ENCODE measurements around the gene ACKR3.

GRCh38 chr2:236546561-236547002 lies 23.0 kb upstream of the ACKR3 start:
- TF ChIP-seq POLR2A (IDR thresholded peaks at IDR 0.05) (no peak), CTCF (IDR thresholded peaks at IDR 0.05) (no peak), EP300 (IDR thresholded peaks at IDR 0.05) (no peak)

Measured in ovary (tissue), 3 donors.